ENCODE results near the gene NAA60.
"Not testable (repeated sequence)": the region's sequence is repeated elsewhere in the genome, so short reads cannot be mapped to it uniquely, and the experiment has no call there.

Gene NAA60

GRCh38 chr16:3485097-3485745, 41.7 kb downstream of the NAA60 start:
- Mint-ChIP-seq H3K4me3 (no peak overlapping the region), H3K27ac (no peak overlapping the region), H3K4me1 (ENCODE audit: low read depth) (no peaks in the 10 kb centered on the region), H3K9me3 (no peaks in the 10 kb centered on the region), H3K36me3 (ENCODE audit: low read depth) (peaks cover 35% of the 10 kb centered on the region), H3K27me3 (no peaks in the 10 kb centered on the region)

GRCh38 chr16:3485821-3486505, 42.5 kb downstream of the NAA60 start:
- H3K27ac Mint-ChIP-seq: no peak overlapping the region
- H3K4me3 Mint-ChIP-seq: no peak overlapping the region
- no peaks in the 10 kb centered on the region for H3K27me3 Mint-ChIP-seq
- no peaks in the 10 kb centered on the region for H3K9me3 Mint-ChIP-seq
- H3K4me1 Mint-ChIP-seq (ENCODE audit: low read depth): no peaks in the 10 kb centered on the region
- peaks cover 33% of the 10 kb centered on the region for H3K36me3 Mint-ChIP-seq (ENCODE audit: low read depth)

- Mint-ChIP-seq H3K27ac (no peak overlapping the region), H3K4me3 (no peak overlapping the region), H3K36me3 (ENCODE audit: low read depth) (peaks cover 26% of the 10 kb centered on the region), H3K4me1 (ENCODE audit: low read depth) (peaks cover 5% of the 10 kb centered on the region), H3K9me3 (no peaks in the 10 kb centered on the region), H3K27me3 (no peaks in the 10 kb centered on the region)
Observed at GRCh38 chr16:3486506-3487215, 43.2 kb downstream of the NAA60 start.

- H3K27me3 Mint-ChIP-seq: no peaks in the 10 kb centered on the region
- peaks cover 17% of the 10 kb centered on the region for H3K36me3 Mint-ChIP-seq (ENCODE audit: low read depth)
- H3K9me3 Mint-ChIP-seq: no peaks in the 10 kb centered on the region
- peaks cover 5% of the 10 kb centered on the region for H3K4me1 Mint-ChIP-seq (ENCODE audit: low read depth)
- H3K4me3 Mint-ChIP-seq: no peak overlapping the region
- no peak overlapping the region for H3K27ac Mint-ChIP-seq
Observed at GRCh38 chr16:3487521-3488410, 44.3 kb downstream of the NAA60 start.

GRCh38 chr16:3488801-3489200, 45.3 kb downstream of the NAA60 start:
- Mint-ChIP-seq H3K36me3 (ENCODE audit: low read depth) (peaks cover 7% of the 10 kb centered on the region), H3K9me3 (no peaks in the 10 kb centered on the region), H3K4me1 (ENCODE audit: low read depth) (peaks cover 5% of the 10 kb centered on the region), H3K27me3 (no peaks in the 10 kb centered on the region), H3K27ac (no peak overlapping the region), H3K4me3 (no peak overlapping the region)

- Mint-ChIP-seq H3K4me3 (no peak overlapping the region), H3K27ac (no peak overlapping the region), H3K9me3 (no peaks in the 10 kb centered on the region), H3K4me1 (ENCODE audit: low read depth) (peaks cover 5% of the 10 kb centered on the region), H3K27me3 (no peaks in the 10 kb centered on the region), H3K36me3 (ENCODE audit: low read depth) (peaks cover 5% of the 10 kb centered on the region)
Observed at GRCh38 chr16:3490911-3491629, 47.6 kb downstream of the NAA60 start.

- Mint-ChIP-seq H3K4me3 (no peak overlapping the region), H3K9me3 (no peaks in the 10 kb centered on the region), H3K27ac (no peak overlapping the region), H3K27me3 (no peaks in the 10 kb centered on the region), H3K4me1 (ENCODE audit: low read depth) (peaks cover 5% of the 10 kb centered on the region), H3K36me3 (ENCODE audit: low read depth) (no peaks in the 10 kb centered on the region)
Observed at GRCh38 chr16:3492356-3492755, 48.9 kb downstream of the NAA60 start.

- no peak overlapping the region for H3K4me3 Mint-ChIP-seq
- no peaks in the 10 kb centered on the region for H3K9me3 Mint-ChIP-seq
- no peaks in the 10 kb centered on the region for H3K27me3 Mint-ChIP-seq
- no peaks in the 10 kb centered on the region for H3K36me3 Mint-ChIP-seq (ENCODE audit: low read depth)
- no peak overlapping the region for H3K27ac Mint-ChIP-seq
- H3K4me1 Mint-ChIP-seq (ENCODE audit: low read depth): peaks cover 6% of the 10 kb centered on the region
Observed at GRCh38 chr16:3494386-3494973, 51.0 kb downstream of the NAA60 start.

- Mint-ChIP-seq H3K27me3 (no peaks in the 10 kb centered on the region), H3K4me1 (ENCODE audit: low read depth) (peaks cover 12% of the 10 kb centered on the region), H3K27ac (no peak within 1 kb of the TSS), H3K36me3 (ENCODE audit: low read depth) (no peaks in the 10 kb centered on the region), H3K4me3 (no peak within 1 kb of the TSS), H3K9me3 (no peaks in the 10 kb centered on the region)
Observed at GRCh38 chr16:3495176-3495575, 51.7 kb downstream of the NAA60 start, which contains the start of gene C16orf90. Gene C16orf90 (minus strand): TSS chr16:3495489. CDS start chr16:3495421, 68 bp downstream.

- no peaks in the 10 kb centered on the region for H3K27me3 Mint-ChIP-seq
- H3K4me3 Mint-ChIP-seq: no peak overlapping the region
- H3K36me3 Mint-ChIP-seq (ENCODE audit: low read depth): no peaks in the 10 kb centered on the region
- H3K4me1 Mint-ChIP-seq (ENCODE audit: low read depth): peaks cover 20% of the 10 kb centered on the region
- no peak overlapping the region for H3K27ac Mint-ChIP-seq
- H3K9me3 Mint-ChIP-seq: no peaks in the 10 kb centered on the region
Observed at GRCh38 chr16:3496386-3496785, 52.9 kb downstream of the NAA60 start.

GRCh38 chr16:3497771-3498170, 54.3 kb downstream of the NAA60 start:
- H3K27me3 Mint-ChIP-seq: no peaks in the 10 kb centered on the region
- H3K4me1 Mint-ChIP-seq (ENCODE audit: low read depth): peaks cover 33% of the 10 kb centered on the region
- H3K27ac Mint-ChIP-seq: no peak overlapping the region
- H3K9me3 Mint-ChIP-seq: no peaks in the 10 kb centered on the region
- H3K36me3 Mint-ChIP-seq (ENCODE audit: low read depth): no peaks in the 10 kb centered on the region
- no peak overlapping the region for H3K4me3 Mint-ChIP-seq

GRCh38 chr16:3498988-3499387, 55.5 kb downstream of the NAA60 start:
- H3K4me3 Mint-ChIP-seq: no peak overlapping the region
- H3K27me3 Mint-ChIP-seq: no peaks in the 10 kb centered on the region
- peaks cover 45% of the 10 kb centered on the region for H3K4me1 Mint-ChIP-seq (ENCODE audit: low read depth)
- no peak overlapping the region for H3K27ac Mint-ChIP-seq
- H3K9me3 Mint-ChIP-seq: no peaks in the 10 kb centered on the region
- H3K36me3 Mint-ChIP-seq (ENCODE audit: low read depth): no peaks in the 10 kb centered on the region

- H3K27me3 Mint-ChIP-seq, H3K9me3 Mint-ChIP-seq: not testable (repeated sequence)
- Mint-ChIP-seq H3K36me3 (ENCODE audit: low read depth) (peaks cover 15% of the 10 kb centered on the region), H3K27ac (peak overlapping the region; percentile 95), H3K4me3 (peak overlapping the region; percentile 95), H3K4me1 (ENCODE audit: low read depth) (peaks cover 65% of the 10 kb centered on the region)
Observed at GRCh38 chr16:3501412-3501761, 57.9 kb downstream of the NAA60 start.

Measured in stimulated activated naive CD8-positive, alpha-beta T cell treated with anti-CD3 and anti-CD28 coated beads, Interleukin-15, Interleukin-2, amounts not matched to agents 100 ng/mL and 50 ng/mL, for 24 hours (primary cell).